ENCODE data around the gene ASCC2. TPM values are rescaled to one million over a fixed set of nuclear protein-coding genes. Genes with fewer than 3 reads are reported as not detected.

The ASCC2 gene
- total and polyA plus RNA-seq, 2 experiments from 2014 or later, result 30.5 to 31.3 TPM

DNA sequence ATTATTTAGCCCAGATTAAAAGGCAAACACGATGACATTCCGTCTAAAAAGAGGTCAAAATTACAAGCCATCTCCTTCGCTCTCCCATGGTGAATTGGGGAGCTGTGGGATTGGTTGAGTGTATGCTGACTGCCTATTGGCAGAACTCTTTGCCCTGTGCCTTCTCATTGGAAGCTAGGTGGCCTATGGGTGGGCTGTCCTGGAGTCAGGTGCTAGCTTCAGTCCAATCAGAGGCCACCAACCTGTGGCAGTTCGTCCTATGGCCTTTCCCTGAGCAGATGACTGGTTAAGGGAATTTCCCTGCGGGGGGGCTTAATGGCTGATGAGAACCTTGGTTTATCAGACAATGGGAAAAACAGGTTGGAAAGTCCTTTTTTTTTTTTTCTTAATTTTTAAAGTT, 41.7 kb upstream of the ASCC2 start (continued):
- TF ChIP-seq, protein P1, sequence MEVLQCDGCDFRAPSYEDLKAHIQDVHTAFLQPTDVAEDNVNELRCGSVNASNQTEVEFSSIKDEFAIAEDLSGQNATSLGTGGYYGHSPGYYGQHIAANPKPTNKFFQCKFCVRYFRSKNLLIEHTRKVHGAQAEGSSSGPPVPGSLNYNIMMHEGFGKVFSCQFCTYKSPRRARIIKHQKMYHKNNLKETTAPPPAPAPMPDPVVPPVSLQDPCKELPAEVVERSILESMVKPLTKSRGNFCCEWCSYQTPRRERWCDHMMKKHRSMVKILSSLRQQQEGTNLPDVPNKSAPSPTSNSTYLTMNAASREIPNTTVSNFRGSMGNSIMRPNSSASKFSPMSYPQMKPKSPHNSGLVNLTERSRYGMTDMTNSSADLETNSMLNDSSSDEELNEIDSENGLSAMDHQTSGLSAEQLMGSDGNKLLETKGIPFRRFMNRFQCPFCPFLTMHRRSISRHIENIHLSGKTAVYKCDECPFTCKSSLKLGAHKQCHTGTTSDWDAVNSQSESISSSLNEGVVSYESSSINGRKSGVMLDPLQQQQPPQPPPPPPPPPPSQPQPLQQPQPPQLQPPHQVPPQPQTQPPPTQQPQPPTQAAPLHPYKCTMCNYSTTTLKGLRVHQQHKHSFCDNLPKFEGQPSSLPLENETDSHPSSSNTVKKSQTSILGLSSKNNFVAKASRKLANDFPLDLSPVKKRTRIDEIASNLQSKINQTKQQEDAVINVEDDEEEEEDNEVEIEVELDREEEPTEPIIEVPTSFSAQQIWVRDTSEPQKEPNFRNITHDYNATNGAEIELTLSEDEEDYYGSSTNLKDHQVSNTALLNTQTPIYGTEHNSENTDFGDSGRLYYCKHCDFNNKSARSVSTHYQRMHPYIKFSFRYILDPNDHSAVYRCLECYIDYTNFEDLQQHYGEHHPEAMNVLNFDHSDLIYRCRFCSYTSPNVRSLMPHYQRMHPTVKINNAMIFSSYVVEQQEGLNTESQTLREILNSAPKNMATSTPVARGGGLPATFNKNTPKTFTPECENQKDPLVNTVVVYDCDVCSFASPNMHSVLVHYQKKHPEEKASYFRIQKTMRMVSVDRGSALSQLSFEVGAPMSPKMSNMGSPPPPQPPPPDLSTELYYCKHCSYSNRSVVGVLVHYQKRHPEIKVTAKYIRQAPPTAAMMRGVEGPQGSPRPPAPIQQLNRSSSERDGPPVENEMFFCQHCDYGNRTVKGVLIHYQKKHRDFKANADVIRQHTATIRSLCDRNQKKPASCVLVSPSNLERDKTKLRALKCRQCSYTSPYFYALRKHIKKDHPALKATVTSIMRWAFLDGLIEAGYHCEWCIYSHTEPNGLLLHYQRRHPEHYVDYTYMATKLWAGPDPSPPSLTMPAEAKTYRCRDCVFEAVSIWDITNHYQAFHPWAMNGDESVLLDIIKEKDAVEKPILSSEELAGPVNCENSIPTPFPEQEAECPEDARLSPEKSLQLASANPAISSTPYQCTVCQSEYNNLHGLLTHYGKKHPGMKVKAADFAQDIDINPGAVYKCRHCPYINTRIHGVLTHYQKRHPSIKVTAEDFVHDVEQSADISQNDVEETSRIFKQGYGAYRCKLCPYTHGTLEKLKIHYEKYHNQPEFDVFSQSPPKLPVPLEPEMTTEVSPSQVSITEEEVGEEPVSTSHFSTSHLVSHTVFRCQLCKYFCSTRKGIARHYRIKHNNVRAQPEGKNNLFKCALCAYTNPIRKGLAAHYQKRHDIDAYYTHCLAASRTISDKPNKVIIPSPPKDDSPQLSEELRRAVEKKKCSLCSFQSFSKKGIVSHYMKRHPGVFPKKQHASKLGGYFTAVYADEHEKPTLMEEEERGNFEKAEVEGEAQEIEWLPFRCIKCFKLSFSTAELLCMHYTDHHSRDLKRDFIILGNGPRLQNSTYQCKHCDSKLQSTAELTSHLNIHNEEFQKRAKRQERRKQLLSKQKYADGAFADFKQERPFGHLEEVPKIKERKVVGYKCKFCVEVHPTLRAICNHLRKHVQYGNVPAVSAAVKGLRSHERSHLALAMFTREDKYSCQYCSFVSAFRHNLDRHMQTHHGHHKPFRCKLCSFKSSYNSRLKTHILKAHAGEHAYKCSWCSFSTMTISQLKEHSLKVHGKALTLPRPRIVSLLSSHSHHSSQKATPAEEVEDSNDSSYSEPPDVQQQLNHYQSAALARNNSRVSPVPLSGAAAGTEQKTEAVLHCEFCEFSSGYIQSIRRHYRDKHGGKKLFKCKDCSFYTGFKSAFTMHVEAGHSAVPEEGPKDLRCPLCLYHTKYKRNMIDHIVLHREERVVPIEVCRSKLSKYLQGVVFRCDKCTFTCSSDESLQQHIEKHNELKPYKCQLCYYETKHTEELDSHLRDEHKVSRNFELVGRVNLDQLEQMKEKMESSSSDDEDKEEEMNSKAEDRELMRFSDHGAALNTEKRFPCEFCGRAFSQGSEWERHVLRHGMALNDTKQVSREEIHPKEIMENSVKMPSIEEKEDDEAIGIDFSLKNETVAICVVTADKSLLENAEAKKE (CRISPR knock-in tag; IDR thresholded peaks at IDR 0.05), result no peak
- TF ChIP-seq, protein P2, sequence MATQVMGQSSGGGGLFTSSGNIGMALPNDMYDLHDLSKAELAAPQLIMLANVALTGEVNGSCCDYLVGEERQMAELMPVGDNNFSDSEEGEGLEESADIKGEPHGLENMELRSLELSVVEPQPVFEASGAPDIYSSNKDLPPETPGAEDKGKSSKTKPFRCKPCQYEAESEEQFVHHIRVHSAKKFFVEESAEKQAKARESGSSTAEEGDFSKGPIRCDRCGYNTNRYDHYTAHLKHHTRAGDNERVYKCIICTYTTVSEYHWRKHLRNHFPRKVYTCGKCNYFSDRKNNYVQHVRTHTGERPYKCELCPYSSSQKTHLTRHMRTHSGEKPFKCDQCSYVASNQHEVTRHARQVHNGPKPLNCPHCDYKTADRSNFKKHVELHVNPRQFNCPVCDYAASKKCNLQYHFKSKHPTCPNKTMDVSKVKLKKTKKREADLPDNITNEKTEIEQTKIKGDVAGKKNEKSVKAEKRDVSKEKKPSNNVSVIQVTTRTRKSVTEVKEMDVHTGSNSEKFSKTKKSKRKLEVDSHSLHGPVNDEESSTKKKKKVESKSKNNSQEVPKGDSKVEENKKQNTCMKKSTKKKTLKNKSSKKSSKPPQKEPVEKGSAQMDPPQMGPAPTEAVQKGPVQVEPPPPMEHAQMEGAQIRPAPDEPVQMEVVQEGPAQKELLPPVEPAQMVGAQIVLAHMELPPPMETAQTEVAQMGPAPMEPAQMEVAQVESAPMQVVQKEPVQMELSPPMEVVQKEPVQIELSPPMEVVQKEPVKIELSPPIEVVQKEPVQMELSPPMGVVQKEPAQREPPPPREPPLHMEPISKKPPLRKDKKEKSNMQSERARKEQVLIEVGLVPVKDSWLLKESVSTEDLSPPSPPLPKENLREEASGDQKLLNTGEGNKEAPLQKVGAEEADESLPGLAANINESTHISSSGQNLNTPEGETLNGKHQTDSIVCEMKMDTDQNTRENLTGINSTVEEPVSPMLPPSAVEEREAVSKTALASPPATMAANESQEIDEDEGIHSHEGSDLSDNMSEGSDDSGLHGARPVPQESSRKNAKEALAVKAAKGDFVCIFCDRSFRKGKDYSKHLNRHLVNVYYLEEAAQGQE (IDR thresholded peaks at IDR 0.05; ENCODE audit: unreplicated experiment), result no peak
- no peak for TF ChIP-seq EZH2phosphoT487 (IDR thresholded peaks at IDR 0.05; ENCODE audit: unreplicated experiment)

DNA sequence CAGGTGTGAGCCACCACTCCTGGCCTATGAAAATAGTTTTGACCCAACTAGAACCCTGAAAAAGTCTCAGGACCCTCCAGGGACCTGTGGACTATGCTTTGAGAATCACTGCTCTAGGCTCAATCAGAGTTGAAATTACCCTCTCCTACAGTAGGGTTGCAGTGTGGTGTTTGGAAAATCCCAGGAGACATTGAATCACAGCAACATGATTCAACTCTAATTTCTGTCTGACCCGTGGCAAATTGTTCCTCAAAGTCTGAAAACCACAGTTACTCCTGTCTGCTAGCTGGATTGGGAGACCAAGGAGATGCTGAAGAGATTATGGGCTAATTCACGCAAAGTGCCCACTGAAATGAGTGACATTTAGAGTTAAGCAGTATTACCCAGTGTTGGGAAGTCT, 39.5 kb upstream of the ASCC2 start:
- Histone ChIP-seq H3K9me2 (ENCODE audit: insufficient read depth) (0 out of 2 replicates have a peak, but pooled peaks cover 5% of the 10 kb centered on the region), H3K36me3 (ENCODE audit: insufficient read depth) (no peaks in the 10 kb centered on the region), H2AFZ (peak overlapping the region; percentile 95), H3K4me2 (no peak overlapping the region), H4K20me1 (replicated peaks; ENCODE audit: insufficient read depth) (no peaks in the 10 kb centered on the region), H3F3A (replicated peaks; ENCODE audit: low read depth) (no peaks in the 10 kb centered on the region), H3K4me3 (no peak overlapping the region), H3K27me3 (ENCODE audit: insufficient read depth) (no peaks in the 10 kb centered on the region), H3K4me1 (ENCODE audit: insufficient read depth) (no peaks in the 10 kb centered on the region), H3K79me2 (replicated peaks; ENCODE audit: insufficient read depth) (no peaks in the 10 kb centered on the region), H3K27ac (ENCODE audit: low read depth) (no peak overlapping the region)
- H3K27ac Mint-ChIP-seq, result no peak overlapping the region
- no peaks in the 10 kb centered on the region; the same call in 2 of the 3 replicates for H3K9me3 Mint-ChIP-seq
- no peak for ATAC-seq
- H3K36me3 Mint-ChIP-seq (ENCODE audit: low read depth), result no peaks in the 10 kb centered on the region
- DNase-seq (ENCODE audit: low spot score), result no peak
- H3K4me3 Mint-ChIP-seq, result no peak overlapping the region
- no peaks in the 10 kb centered on the region for H3K27me3 Mint-ChIP-seq (ENCODE audit: insufficient read depth, low read depth, poor library complexity)
- H3K4me1 Mint-ChIP-seq, result peaks cover 3% of the 10 kb centered on the region; the same call in 1 of the 3 replicates
- TF ChIP-seq, protein P1 (CRISPR knock-in tag; IDR thresholded peaks at IDR 0.05), result no peak
- TF ChIP-seq JUNB (IDR thresholded peaks at IDR 0.05; ENCODE audit: unreplicated experiment), result no peak
